ENCODE results near the gene ZCCHC2.

The ZCCHC2 gene

GRCh38 chr18:62521593-62521992, 1.2 kb upstream of the ZCCHC2 start:
- Histone ChIP-seq H3K4me1 (ENCODE audit: insufficient read depth, low read length, severe bottlenecking) (peaks cover 13% of the 10 kb centered on the region), H2AFZ (ENCODE audit: low read length) (no peak overlapping the region)

GRCh38 chr18:62522178-62522503, 684 bp upstream of the ZCCHC2 start:
- Histone ChIP-seq H3K9me3 (ENCODE audit: low read length) (no peaks in the 10 kb centered on the region), H3K79me2 (ENCODE audit: insufficient read depth, low read length) (peaks cover 12% of the 10 kb centered on the region), H3K9me2 (ENCODE audit: low read depth, low read length) (no peaks in the 10 kb centered on the region), H3K4me1 (ENCODE audit: insufficient read depth, low read length, severe bottlenecking) (peaks cover 15% of the 10 kb centered on the region), H2AFZ (ENCODE audit: low read length) (peak overlapping the region; percentile 42; the same call in 1 of the 2 replicates), H3K36me3 (ENCODE audit: insufficient read depth, low read length) (no peaks in the 10 kb centered on the region; the same call in 1 of the 2 replicates), H3K4me3 (ENCODE audit: low read depth, low read length, poor library complexity, severe bottlenecking) (peak overlapping the region; percentile 82), H3F3A (ENCODE audit: insufficient read depth, low read length) (no peaks in the 10 kb centered on the region), H3K4me2 (ENCODE audit: low read length) (peak overlapping the region; percentile 83), H3K27me3 (ENCODE audit: insufficient read depth, low read length) (no peaks in the 10 kb centered on the region; the same call in 1 of the 2 replicates), H4K20me1 (ENCODE audit: insufficient read depth, low read length) (no peaks in the 10 kb centered on the region), H3K9ac (ENCODE audit: low read length) (peak overlapping the region; percentile 72), H3K27ac (ENCODE audit: low read depth, low read length, poor library complexity, severe bottlenecking) (no peak overlapping the region)
- TF ChIP-seq, protein P1, sequence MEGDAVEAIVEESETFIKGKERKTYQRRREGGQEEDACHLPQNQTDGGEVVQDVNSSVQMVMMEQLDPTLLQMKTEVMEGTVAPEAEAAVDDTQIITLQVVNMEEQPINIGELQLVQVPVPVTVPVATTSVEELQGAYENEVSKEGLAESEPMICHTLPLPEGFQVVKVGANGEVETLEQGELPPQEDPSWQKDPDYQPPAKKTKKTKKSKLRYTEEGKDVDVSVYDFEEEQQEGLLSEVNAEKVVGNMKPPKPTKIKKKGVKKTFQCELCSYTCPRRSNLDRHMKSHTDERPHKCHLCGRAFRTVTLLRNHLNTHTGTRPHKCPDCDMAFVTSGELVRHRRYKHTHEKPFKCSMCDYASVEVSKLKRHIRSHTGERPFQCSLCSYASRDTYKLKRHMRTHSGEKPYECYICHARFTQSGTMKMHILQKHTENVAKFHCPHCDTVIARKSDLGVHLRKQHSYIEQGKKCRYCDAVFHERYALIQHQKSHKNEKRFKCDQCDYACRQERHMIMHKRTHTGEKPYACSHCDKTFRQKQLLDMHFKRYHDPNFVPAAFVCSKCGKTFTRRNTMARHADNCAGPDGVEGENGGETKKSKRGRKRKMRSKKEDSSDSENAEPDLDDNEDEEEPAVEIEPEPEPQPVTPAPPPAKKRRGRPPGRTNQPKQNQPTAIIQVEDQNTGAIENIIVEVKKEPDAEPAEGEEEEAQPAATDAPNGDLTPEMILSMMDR (IDR thresholded peaks at IDR 0.05; ENCODE audit: low read length) = no peak
- no peak for TF ChIP-seq EZH2 (IDR thresholded peaks at IDR 0.05; ENCODE audit: borderline replicate concordance, low read length)

More at GRCh38 chr18:62521593-62521992, 1.2 kb upstream of the ZCCHC2 start:
- Histone ChIP-seq H3K27ac (ENCODE audit: low read depth, low read length, poor library complexity, severe bottlenecking) (no peak overlapping the region), H3K36me3 (ENCODE audit: insufficient read depth, low read length) (no peaks in the 10 kb centered on the region; the same call in 1 of the 2 replicates), H3K9ac (ENCODE audit: low read length) (no peak overlapping the region; the same call in 1 of the 2 replicates), H3K9me2 (ENCODE audit: low read depth, low read length) (no peaks in the 10 kb centered on the region), H3K27me3 (ENCODE audit: insufficient read depth, low read length) (no peaks in the 10 kb centered on the region; the same call in 1 of the 2 replicates), H3K4me3 (ENCODE audit: low read depth, low read length, poor library complexity, severe bottlenecking) (peak overlapping the region; percentile 82), H3K4me2 (ENCODE audit: low read length) (peak overlapping the region; percentile 83), H3F3A (ENCODE audit: insufficient read depth, low read length) (no peaks in the 10 kb centered on the region), H3K79me2 (ENCODE audit: insufficient read depth, low read length) (peaks cover 12% of the 10 kb centered on the region), H4K20me1 (ENCODE audit: insufficient read depth, low read length) (no peaks in the 10 kb centered on the region), H3K9me3 (ENCODE audit: low read length) (no peaks in the 10 kb centered on the region)
- TF ChIP-seq EZH2 (IDR thresholded peaks at IDR 0.05; ENCODE audit: borderline replicate concordance, low read length) = no peak
- TF ChIP-seq, protein P1 (IDR thresholded peaks at IDR 0.05; ENCODE audit: low read length) = no peak

DNA sequence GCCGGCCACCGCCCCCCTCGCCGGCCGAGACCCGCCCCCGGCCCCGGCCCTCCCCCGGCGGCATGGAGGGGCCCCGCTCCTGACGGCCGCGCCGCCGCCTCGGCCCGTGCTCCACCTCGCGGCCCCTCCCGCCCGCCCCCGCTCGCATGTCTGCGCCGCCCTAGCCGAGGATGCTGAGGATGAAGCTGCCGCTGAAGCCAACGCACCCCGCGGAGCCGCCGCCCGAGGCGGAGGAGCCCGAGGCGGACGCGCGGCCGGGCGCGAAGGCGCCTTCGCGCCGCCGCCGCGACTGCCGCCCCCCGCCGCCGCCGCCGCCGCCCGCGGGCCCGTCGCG, 397 bp downstream of the ZCCHC2 start:
- peaks cover 26% of the 10 kb centered on the region for H3K4me1 ChIP-seq (ENCODE audit: insufficient read depth, low read length, severe bottlenecking)
- no peaks in the 10 kb centered on the region; the same call in 1 of the 2 replicates for H3K27me3 ChIP-seq (ENCODE audit: insufficient read depth, low read length)
- H3F3A ChIP-seq (ENCODE audit: insufficient read depth, low read length) = no peaks in the 10 kb centered on the region
- H2AFZ ChIP-seq (ENCODE audit: low read length) = no peak overlapping the region
- no peak for TF ChIP-seq EZH2 (IDR thresholded peaks at IDR 0.05; ENCODE audit: borderline replicate concordance, low read length)
- TF ChIP-seq, protein P1 (IDR thresholded peaks at IDR 0.05; ENCODE audit: low read length) = no peak
- H4K20me1 ChIP-seq (ENCODE audit: insufficient read depth, low read length) = no peaks in the 10 kb centered on the region
- H3K9ac ChIP-seq (ENCODE audit: low read length) = no peak overlapping the region; the same call in 1 of the 2 replicates
- H3K9me3 ChIP-seq (ENCODE audit: low read length) = no peaks in the 10 kb centered on the region
- peak overlapping the region; percentile 82 for H3K4me3 ChIP-seq (ENCODE audit: low read depth, low read length, poor library complexity, severe bottlenecking)
- H3K4me2 ChIP-seq (ENCODE audit: low read length) = no peak overlapping the region
- H3K79me2 ChIP-seq (ENCODE audit: insufficient read depth, low read length) = peaks cover 21% of the 10 kb centered on the region
- H3K36me3 ChIP-seq (ENCODE audit: insufficient read depth, low read length) = no peaks in the 10 kb centered on the region; the same call in 1 of the 2 replicates
- H3K27ac ChIP-seq (ENCODE audit: low read depth, low read length, poor library complexity, severe bottlenecking) = no peak overlapping the region
- no peaks in the 10 kb centered on the region for H3K9me2 ChIP-seq (ENCODE audit: low read depth, low read length)

Measured in OCI-LY1 (cell line).